Measurements from ENCODE around the gene SSH2.

SSH2 gene

GRCh38 chr17:29671661-29672060, 258.4 kb downstream of the SSH2 start:
- H3K4me3 ChIP-seq (ENCODE audit: low read depth, low read length), result no peak overlapping the region
- DNase-seq (ENCODE audit: low read depth), result no peak
- TF ChIP-seq, protein P1, sequence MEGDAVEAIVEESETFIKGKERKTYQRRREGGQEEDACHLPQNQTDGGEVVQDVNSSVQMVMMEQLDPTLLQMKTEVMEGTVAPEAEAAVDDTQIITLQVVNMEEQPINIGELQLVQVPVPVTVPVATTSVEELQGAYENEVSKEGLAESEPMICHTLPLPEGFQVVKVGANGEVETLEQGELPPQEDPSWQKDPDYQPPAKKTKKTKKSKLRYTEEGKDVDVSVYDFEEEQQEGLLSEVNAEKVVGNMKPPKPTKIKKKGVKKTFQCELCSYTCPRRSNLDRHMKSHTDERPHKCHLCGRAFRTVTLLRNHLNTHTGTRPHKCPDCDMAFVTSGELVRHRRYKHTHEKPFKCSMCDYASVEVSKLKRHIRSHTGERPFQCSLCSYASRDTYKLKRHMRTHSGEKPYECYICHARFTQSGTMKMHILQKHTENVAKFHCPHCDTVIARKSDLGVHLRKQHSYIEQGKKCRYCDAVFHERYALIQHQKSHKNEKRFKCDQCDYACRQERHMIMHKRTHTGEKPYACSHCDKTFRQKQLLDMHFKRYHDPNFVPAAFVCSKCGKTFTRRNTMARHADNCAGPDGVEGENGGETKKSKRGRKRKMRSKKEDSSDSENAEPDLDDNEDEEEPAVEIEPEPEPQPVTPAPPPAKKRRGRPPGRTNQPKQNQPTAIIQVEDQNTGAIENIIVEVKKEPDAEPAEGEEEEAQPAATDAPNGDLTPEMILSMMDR (conservative IDR thresholded peaks at IDR 0.05; ENCODE audit: low read depth, low read length), result no peak

DNA sequence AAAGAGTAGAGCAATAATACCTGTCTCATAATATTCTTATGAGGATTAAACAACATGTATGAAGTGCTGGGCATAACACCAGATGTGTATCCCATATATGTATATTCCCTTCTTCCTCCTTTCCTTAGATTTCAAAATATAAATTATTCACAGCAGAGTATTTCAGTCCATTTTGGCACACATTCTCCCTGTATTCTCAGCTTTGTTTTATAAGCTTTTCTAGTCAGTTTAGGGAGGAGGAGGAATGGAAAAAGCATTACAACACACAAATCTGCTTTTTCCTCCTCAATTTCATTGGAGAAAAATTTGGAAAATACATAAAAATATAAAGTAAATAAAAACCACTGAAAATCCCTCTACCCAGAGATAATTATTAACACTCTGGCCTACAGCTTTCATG, 260.8 kb downstream of the SSH2 start:
- TF ChIP-seq, protein P1 (conservative IDR thresholded peaks at IDR 0.05; ENCODE audit: low read depth, low read length), result no peak
- no peak for DNase-seq (ENCODE audit: low read depth)

GRCh38 chr17:29667969-29668368, 262.1 kb downstream of the SSH2 start:
- DNase-seq (ENCODE audit: low read depth), result no peak
- TF ChIP-seq, protein P1 (conservative IDR thresholded peaks at IDR 0.05; ENCODE audit: low read depth, low read length), result no peak

More for the DNA sequence above, 260.8 kb downstream of the SSH2 start:
- no peak overlapping the region for H3K4me3 ChIP-seq (ENCODE audit: low read depth, low read length)

DNA sequence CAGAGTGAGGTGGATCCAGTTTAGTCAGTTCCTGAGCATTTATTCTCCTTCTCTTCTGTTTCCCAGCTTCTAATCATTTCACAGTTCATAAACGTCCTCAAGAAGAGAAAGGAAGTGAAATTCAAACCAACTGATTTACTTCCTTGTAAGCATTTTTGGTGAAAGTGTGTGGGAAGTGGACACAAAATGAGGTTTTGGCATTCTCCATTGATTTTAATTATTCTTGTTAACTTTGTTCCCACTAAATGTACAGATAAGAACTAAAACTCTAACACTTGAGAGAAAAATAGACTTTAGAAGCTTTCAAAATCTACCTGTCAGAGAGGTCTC, 264.6 kb downstream of the SSH2 start:
- no peak overlapping the region for H3K4me3 ChIP-seq (ENCODE audit: low read depth, low read length)
- TF ChIP-seq, protein P1 (conservative IDR thresholded peaks at IDR 0.05; ENCODE audit: low read depth, low read length), result no peak
- DNase-seq (ENCODE audit: low read depth), result no peak

More at GRCh38 chr17:29667969-29668368, 262.1 kb downstream of the SSH2 start:
- no peak overlapping the region for H3K4me3 ChIP-seq (ENCODE audit: low read depth, low read length)

GRCh38 chr17:29664743-29665480, 265.1 kb downstream of the SSH2 start:
- TF ChIP-seq, protein P1 (conservative IDR thresholded peaks at IDR 0.05; ENCODE audit: low read depth, low read length), result no peak
- peak; percentile 63 for DNase-seq (ENCODE audit: low read depth)
- no peak overlapping the region for H3K4me3 ChIP-seq (ENCODE audit: low read depth, low read length)

- no peak overlapping the region for H3K4me3 ChIP-seq (ENCODE audit: low read depth, low read length)
- TF ChIP-seq, protein P1 (conservative IDR thresholded peaks at IDR 0.05; ENCODE audit: low read depth, low read length), result no peak
- DNase-seq (ENCODE audit: low read depth), result peak; percentile 57
Measured at GRCh38 chr17:29663155-29663554, 266.9 kb downstream of the SSH2 start.

DNA sequence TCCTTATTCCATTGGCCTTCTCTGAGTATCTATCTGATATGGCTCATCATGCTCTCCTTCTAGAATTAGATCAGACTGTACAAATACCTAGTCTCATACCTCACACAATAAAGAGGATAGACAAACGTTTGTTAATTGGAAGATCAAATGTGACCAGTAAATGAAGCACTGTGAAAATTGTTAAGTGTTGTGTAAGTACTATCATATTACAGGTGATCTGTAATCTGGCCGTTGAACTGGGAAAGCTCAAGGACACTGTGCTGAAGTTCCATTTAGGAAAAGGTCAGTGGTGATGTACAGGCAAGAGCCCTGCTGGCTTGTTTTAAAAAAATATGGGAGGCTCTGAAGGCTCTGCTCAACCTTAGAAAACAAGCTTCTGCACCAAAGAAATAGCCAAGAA, 268.8 kb downstream of the SSH2 start:
- no peak for DNase-seq (ENCODE audit: low read depth)
- H3K4me3 ChIP-seq (ENCODE audit: low read depth, low read length), result no peak overlapping the region
- TF ChIP-seq, protein P1 (conservative IDR thresholded peaks at IDR 0.05; ENCODE audit: low read depth, low read length), result no peak

Measured in choroid plexus epithelial cell (primary cell).